HL-60 (cell line): ENCODE data around the gene GON4L.

Experiments used
- DNase-seq, 2 experiments: peaks; one replicate each; pipeline ENCODE4 v3.0.0-alpha.2; 2010 to 2020; ENCODE audit warnings: low read depth in 1 of 2, low spot score in 1 of 2
- H3K27ac ChIP-seq: fragments of 250-450 bp; sonication (Bioruptor Pico); replicated peaks from 2 replicates; pipeline ENCODE4 v1.5.1; 2020; ENCODE audit warnings: mild to moderate bottlenecking, moderate library complexity
- H3K27me3 ChIP-seq: fragments of 250-450 bp; sonication (Bioruptor Pico); 2 replicates; pipeline ENCODE4 v1.5.1; 2021; ENCODE audit warnings: mild to moderate bottlenecking, moderate library complexity; ENCODE audit not compliant: insufficient read depth, poor library complexity, severe bottlenecking
- H3K4me3 ChIP-seq: replicated peaks from 2 replicates; pipeline ENCODE4 v1.5.1; 2011; ENCODE audit warnings: mild to moderate bottlenecking, control low read depth, low read length; ENCODE audit not compliant: insufficient read depth
- CTCF ChIP-seq: IDR thresholded peaks from one replicate; pipeline ENCODE4 v1.5.1; 2011; ENCODE audit warnings: low read length, control low read depth, inconsistent platforms; ENCODE audit not compliant: insufficient read depth
- GABPA ChIP-seq: IDR thresholded peaks from 2 replicates; pipeline ENCODE4 v1.6.1; 2012; ENCODE audit warnings: low read depth
- POLR2AphosphoS5 ChIP-seq: IDR thresholded peaks from 2 replicates; pipeline ENCODE4 v1.6.1; 2012; ENCODE audit warnings: low read depth
- SPI1 ChIP-seq: IDR thresholded peaks from 2 replicates; pipeline ENCODE4 v1.6.1; 2012; ENCODE audit warnings: low read depth, mild to moderate bottlenecking, borderline replicate concordance
- TF ChIP-seq, protein P1 (sequence below): IDR thresholded peaks from 2 replicates; pipeline ENCODE4 v1.6.1; 2012; ENCODE audit warnings: low read depth; ENCODE audit not compliant: insufficient replicate concordance

GON4L gene

GRCh38 chr1:155889566-155889965, 32.6 kb upstream of the GON4L start:
- DNase-seq: no peak
- no peak for TF ChIP-seq CTCF
- TF ChIP-seq GABPA: no peak
- TF ChIP-seq, protein P1, sequence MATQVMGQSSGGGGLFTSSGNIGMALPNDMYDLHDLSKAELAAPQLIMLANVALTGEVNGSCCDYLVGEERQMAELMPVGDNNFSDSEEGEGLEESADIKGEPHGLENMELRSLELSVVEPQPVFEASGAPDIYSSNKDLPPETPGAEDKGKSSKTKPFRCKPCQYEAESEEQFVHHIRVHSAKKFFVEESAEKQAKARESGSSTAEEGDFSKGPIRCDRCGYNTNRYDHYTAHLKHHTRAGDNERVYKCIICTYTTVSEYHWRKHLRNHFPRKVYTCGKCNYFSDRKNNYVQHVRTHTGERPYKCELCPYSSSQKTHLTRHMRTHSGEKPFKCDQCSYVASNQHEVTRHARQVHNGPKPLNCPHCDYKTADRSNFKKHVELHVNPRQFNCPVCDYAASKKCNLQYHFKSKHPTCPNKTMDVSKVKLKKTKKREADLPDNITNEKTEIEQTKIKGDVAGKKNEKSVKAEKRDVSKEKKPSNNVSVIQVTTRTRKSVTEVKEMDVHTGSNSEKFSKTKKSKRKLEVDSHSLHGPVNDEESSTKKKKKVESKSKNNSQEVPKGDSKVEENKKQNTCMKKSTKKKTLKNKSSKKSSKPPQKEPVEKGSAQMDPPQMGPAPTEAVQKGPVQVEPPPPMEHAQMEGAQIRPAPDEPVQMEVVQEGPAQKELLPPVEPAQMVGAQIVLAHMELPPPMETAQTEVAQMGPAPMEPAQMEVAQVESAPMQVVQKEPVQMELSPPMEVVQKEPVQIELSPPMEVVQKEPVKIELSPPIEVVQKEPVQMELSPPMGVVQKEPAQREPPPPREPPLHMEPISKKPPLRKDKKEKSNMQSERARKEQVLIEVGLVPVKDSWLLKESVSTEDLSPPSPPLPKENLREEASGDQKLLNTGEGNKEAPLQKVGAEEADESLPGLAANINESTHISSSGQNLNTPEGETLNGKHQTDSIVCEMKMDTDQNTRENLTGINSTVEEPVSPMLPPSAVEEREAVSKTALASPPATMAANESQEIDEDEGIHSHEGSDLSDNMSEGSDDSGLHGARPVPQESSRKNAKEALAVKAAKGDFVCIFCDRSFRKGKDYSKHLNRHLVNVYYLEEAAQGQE: no peak
- no peak for TF ChIP-seq SPI1
- TF ChIP-seq POLR2AphosphoS5: no peak
- Histone ChIP-seq H3K4me3 (no peak overlapping the region), H3K27ac (no peak overlapping the region), H3K27me3 (no peaks in the 10 kb centered on the region)

DNA sequence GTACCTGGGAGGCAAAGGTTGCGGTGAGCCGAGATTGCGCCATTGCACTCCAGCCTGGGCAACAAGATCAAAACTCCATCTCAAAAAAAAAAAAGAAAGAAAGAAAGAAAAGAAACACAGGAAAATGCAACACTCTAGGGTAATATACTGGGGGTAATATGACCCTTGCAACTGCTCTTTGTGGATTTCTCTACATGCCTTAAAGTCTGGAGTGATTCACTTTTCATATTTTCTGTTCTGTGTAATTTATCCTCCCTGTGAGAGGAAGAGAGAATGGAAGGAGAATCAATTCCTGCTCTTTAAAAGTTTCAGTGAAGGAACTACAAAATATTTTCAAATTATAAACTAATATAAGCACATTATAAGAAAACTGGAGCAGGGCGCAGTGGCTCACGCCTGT, 31.5 kb upstream of the GON4L start:
- H3K4me3 ChIP-seq: no peak overlapping the region
- no peak for DNase-seq
- TF ChIP-seq CTCF: no peak
- TF ChIP-seq, protein P1: no peak
- no peak for TF ChIP-seq GABPA
- no peak for TF ChIP-seq POLR2AphosphoS5
- TF ChIP-seq SPI1: no peak
- no peaks in the 10 kb centered on the region for H3K27me3 ChIP-seq
- no peak overlapping the region for H3K27ac ChIP-seq

DNA sequence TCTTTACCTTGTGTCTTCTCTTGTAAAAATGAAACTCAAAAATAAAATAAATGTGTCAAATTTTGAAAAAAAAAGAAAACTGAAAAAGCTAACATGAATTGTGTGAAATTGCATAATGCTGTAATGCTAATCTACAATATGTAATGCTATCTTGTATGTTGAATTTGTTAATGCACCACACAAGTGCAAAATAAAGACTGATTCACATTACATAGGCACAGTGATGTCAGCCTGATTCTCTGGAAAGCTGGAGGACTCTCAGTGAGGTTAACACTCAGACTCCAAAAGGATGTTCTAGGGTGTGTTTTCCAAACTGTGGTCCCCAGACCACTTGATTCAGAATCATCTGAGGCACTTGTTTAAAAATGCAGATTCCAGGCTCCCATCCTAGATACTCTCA, 28.0 kb upstream of the GON4L start:
- TF ChIP-seq GABPA: no peak
- TF ChIP-seq SPI1: no peak
- TF ChIP-seq, protein P1: no peak
- no peak for TF ChIP-seq POLR2AphosphoS5
- TF ChIP-seq CTCF: no peak
- no peak overlapping the region for H3K27ac ChIP-seq

More for the DNA sequence above, 28.0 kb upstream of the GON4L start:
- H3K27me3 ChIP-seq: no peaks in the 10 kb centered on the region
- no peak for DNase-seq
- H3K4me3 ChIP-seq: no peak overlapping the region
